Hepatocyte (in vitro differentiated cells): Measurements from ENCODE around the gene RPL6. TPM values are rescaled to one million over a fixed set of nuclear protein-coding genes. Genes with fewer than 3 reads are reported as not detected.
"Not testable (repeated sequence)": the region's sequence is repeated elsewhere in the genome, so short reads cannot be mapped to it uniquely, and the experiment has no call there.

ENCODE experiments used
- DNase-seq: peaks from one replicate; pipeline ENCODE4 v3.0.0-alpha.2; 2016; ENCODE audit warnings: low spot score
- H2AFZ ChIP-seq: fragments of 200-600 bp; sonication (generic); 2 replicates; pipeline ENCODE4 v1.6.0; 2016; ENCODE audit warnings: antibody characterized with exemption, mild to moderate bottlenecking
- H3K27ac ChIP-seq: fragments of 200-600 bp; sonication (generic); 2 replicates; pipeline ENCODE4 v1.5.1; 2016; ENCODE audit warnings: mild to moderate bottlenecking
- H3K27me3 ChIP-seq: fragments of 200-600 bp; sonication (generic); 2 replicates; pipeline ENCODE4 v1.6.1; 2016
- H3K36me3 ChIP-seq: fragments of 200-600 bp; sonication (generic); replicated peaks from 2 replicates; pipeline ENCODE4 v1.5.1; 2016; ENCODE audit warnings: low read depth; ENCODE audit not compliant: insufficient read depth
- H3K4me1 ChIP-seq: fragments of 200-600 bp; sonication (generic); 2 replicates; pipeline ENCODE4 v1.5.1; 2016; ENCODE audit warnings: mild to moderate bottlenecking, moderate library complexity; ENCODE audit not compliant: insufficient read depth
- H3K4me2 ChIP-seq: fragments of 200-600 bp; sonication (generic); 2 replicates; pipeline ENCODE4 v1.6.0; 2016
- H3K4me3 ChIP-seq: fragments of 200-600 bp; sonication (generic); 2 replicates; pipeline ENCODE4 v1.5.1; 2016; ENCODE audit warnings: mild to moderate bottlenecking
- H3K79me2 ChIP-seq: fragments of 200-600 bp; sonication (generic); 2 replicates; pipeline ENCODE4 v1.6.0; 2017; ENCODE audit warnings: mild to moderate bottlenecking
- H3K9me2 ChIP-seq: fragments of 200-600 bp; sonication (generic); replicated peaks from 2 replicates; pipeline ENCODE4 v1.6.0; 2017; ENCODE audit warnings: mild to moderate bottlenecking; ENCODE audit not compliant: insufficient read depth
- H3K9me3 ChIP-seq: fragments of 200-600 bp; sonication (generic); 2 replicates; pipeline ENCODE4 v1.5.1; 2016; ENCODE audit warnings: low read depth, mild to moderate bottlenecking
- H4K20me1 ChIP-seq: fragments of 200-600 bp; sonication (generic); 2 replicates; pipeline ENCODE4 v1.6.0; 2016; ENCODE audit warnings: mild to moderate bottlenecking; ENCODE audit not compliant: insufficient read depth, poor library complexity, severe bottlenecking
- CTCF ChIP-seq: fragments of 200-600 bp; sonication (generic); IDR thresholded peaks from 2 replicates; pipeline ENCODE4 v1.5.1; 2016; ENCODE audit warnings: antibody characterized with exemption, mild to moderate bottlenecking; ENCODE audit not compliant: poor library complexity
- EZH2 ChIP-seq: fragments of 200-600 bp; sonication (generic); IDR thresholded peaks from 2 replicates; pipeline ENCODE4 v1.6.1; 2016; ENCODE audit warnings: antibody characterized with exemption, mild to moderate bottlenecking, borderline replicate concordance
- EZH2phosphoT487 ChIP-seq: fragments of 200-600 bp; sonication (generic); IDR thresholded peaks from one replicate; pipeline ENCODE4 v1.6.1; 2018; ENCODE audit warnings: antibody characterized with exemption, mild to moderate bottlenecking, low read depth, moderate library complexity; ENCODE audit not compliant: unreplicated experiment, severe bottlenecking
- WGBS: methylation state at CpG from one replicate; pipeline ENCODE4 v1.1.6; 2016; ENCODE audit warnings: low lambda C conversion rate; ENCODE audit errors: missing lambda C conversion rate; 5-methylcytosine and 5-hydroxymethylcytosine counted together
- polyA plus RNA-seq: library from polyadenylated mRNA; unstranded; fragments of >200 nt; fragmentation: Nextera tagmentation; extraction: Ambion mirVana; gene quantifications from 2 replicates; pipeline ENCODE4 v1.2.1, GENCODE V29; 2016
- total RNA-seq: library from RNA; depleted of rRNA; stranded (reverse); fragments of >200 nt; gene quantifications from 2 replicates; pipeline ENCODE4 v1.2.3, GENCODE V29; 2014

Gene RPL6
- total and polyA plus RNA-seq, 2 experiments from 2014 or later = 279 to 1,682 TPM

DNA sequence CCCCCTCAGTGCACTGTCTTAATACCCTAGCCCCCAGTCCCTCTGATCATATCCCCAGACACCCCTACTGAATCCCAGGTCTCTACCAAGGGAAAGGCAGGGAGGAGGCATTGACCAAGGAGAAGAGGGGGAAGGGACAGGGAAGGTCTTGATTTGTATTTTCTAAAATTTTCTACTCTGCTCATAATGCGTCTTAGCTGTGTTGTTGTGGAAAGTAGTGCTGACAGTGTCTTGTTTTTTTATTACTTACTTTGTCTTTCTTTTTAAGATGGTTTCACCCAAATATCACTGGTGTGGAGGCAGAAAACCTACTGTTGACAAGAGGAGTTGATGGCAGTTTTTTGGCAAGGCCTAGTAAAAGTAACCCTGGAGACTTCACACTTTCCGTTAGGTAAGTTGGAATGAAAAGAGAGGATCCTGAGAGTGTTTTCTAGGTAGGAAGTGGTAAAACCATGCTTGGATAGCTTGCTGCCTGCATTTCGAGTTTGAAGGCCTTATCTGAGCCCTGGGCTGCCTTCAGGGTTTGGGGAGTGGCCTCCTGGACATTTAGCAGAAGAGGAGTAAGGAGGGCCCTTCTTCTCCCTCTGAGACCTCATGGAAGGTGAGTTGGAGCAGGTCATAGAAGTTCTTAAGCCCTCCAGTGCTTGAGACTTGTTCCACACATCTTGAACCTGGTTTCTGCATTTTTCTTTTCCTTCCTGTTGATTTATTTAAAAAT, 36.8 kb upstream of the RPL6 start:
- Histone ChIP-seq H3K4me3 (no peak overlapping the region), H3K27ac (no peak overlapping the region), H3K9me2 (no peaks in the 10 kb centered on the region), H3K79me2 (peaks cover 41% of the 10 kb centered on the region), H3K4me1 (no peaks in the 10 kb centered on the region), H3K9me3 (no peaks in the 10 kb centered on the region), H3K27me3 (no peaks in the 10 kb centered on the region), H4K20me1 (peaks cover 14% of the 10 kb centered on the region), H2AFZ (no peak overlapping the region), H3K36me3 (no peaks in the 10 kb centered on the region), H3K4me2 (no peak overlapping the region)
- 94% methylated on average over 3 of the region's 3 CpGs for WGBS
- no peak for DNase-seq
- TF ChIP-seq EZH2phosphoT487 (no peak), EZH2 (no peak), CTCF (no peak)

- 95% methylated on average over 4 of the region's 4 CpGs for WGBS
- H3K79me2 ChIP-seq = peaks cover 62% of the 10 kb centered on the region
- peaks cover 31% of the 10 kb centered on the region for H4K20me1 ChIP-seq
- no peak overlapping the region for H3K4me3 ChIP-seq
- no peaks in the 10 kb centered on the region for H3K4me1 ChIP-seq
- H3K27me3 ChIP-seq = no peaks in the 10 kb centered on the region
- no peaks in the 10 kb centered on the region for H3K9me3 ChIP-seq
- DNase-seq = no peak
- no peak overlapping the region for H3K4me2 ChIP-seq
- TF ChIP-seq EZH2 = no peak
- no peak for TF ChIP-seq CTCF
- TF ChIP-seq EZH2phosphoT487 = no peak
- no peak overlapping the region for H3K27ac ChIP-seq
- no peaks in the 10 kb centered on the region for H3K36me3 ChIP-seq
- H3K9me2 ChIP-seq = no peaks in the 10 kb centered on the region
- no peak overlapping the region for H2AFZ ChIP-seq
Observed at GRCh38 chr12:112443916-112444315, 34.5 kb upstream of the RPL6 start.

- H3K36me3 ChIP-seq, H3K4me2 ChIP-seq, H3K4me3 ChIP-seq, DNase-seq, H3K27me3 ChIP-seq, H3K9me3 ChIP-seq, H3K27ac ChIP-seq, H2AFZ ChIP-seq, H3K9me2 ChIP-seq, H3K4me1 ChIP-seq: not testable (repeated sequence)
- WGBS = 97% methylated on average over 9 of the region's 9 CpGs
- peaks cover 56% of the 10 kb centered on the region for H4K20me1 ChIP-seq
- peaks cover 86% of the 10 kb centered on the region for H3K79me2 ChIP-seq
Observed at GRCh38 chr12:112440653-112441052, 31.2 kb upstream of the RPL6 start.

- DNase-seq = no peak
- peaks cover 62% of the 10 kb centered on the region for H4K20me1 ChIP-seq
Observed at GRCh38 chr12:112439769-112440168, 30.4 kb upstream of the RPL6 start.

GRCh38 chr12:112438645-112439044, 29.2 kb upstream of the RPL6 start:
- Histone ChIP-seq H4K20me1 (peaks cover 63% of the 10 kb centered on the region), H3K79me2 (peaks cover 95% of the 10 kb centered on the region)
- not testable (repeated sequence) for H3K27me3 ChIP-seq, H2AFZ ChIP-seq, H3K9me2 ChIP-seq, H3K9me3 ChIP-seq, H3K4me1 ChIP-seq, H3K4me2 ChIP-seq, H3K4me3 ChIP-seq, DNase-seq, H3K27ac ChIP-seq, H3K36me3 ChIP-seq
- WGBS = 94% methylated on average over 1 of the region's 1 CpG

More at GRCh38 chr12:112439769-112440168, 30.4 kb upstream of the RPL6 start:
- no peaks in the 10 kb centered on the region for H3K9me3 ChIP-seq
- H3K4me2 ChIP-seq = no peak overlapping the region
- H2AFZ ChIP-seq = no peak overlapping the region
- no peaks in the 10 kb centered on the region for H3K9me2 ChIP-seq
- no peak overlapping the region for H3K4me3 ChIP-seq
- H3K27ac ChIP-seq = no peak overlapping the region
- no peak for TF ChIP-seq EZH2
- TF ChIP-seq CTCF = no peak
- TF ChIP-seq EZH2phosphoT487 = no peak
- H3K36me3 ChIP-seq = no peaks in the 10 kb centered on the region
- peaks cover 90% of the 10 kb centered on the region for H3K79me2 ChIP-seq
- no peaks in the 10 kb centered on the region for H3K4me1 ChIP-seq
- no peaks in the 10 kb centered on the region for H3K27me3 ChIP-seq
